Panc1 (cell line): ENCODE results near the gene C6orf118. TPM values are rescaled to one million over a fixed set of nuclear protein-coding genes. Genes with fewer than 3 reads are reported as not detected.

ENCODE experiments used
- ATAC-seq: fragments of 200-7000 bp; cut with Tn5 transposase; 2 replicates; pipeline ENCODE4 v1.9.1; 2020; ENCODE audit warnings: mild to moderate bottlenecking, moderate library complexity
- Bru-seq: library from RNA; stranded (reverse); fragments of 400-500 nt; gene quantifications from one replicate; lab custom pipeline; 2021; lab: Mats Ljungman, UMichigan
- BruChase-seq, 2 experiments: library from RNA; stranded (reverse); fragments of 400-500 nt; gene quantifications; one replicate each; lab custom pipeline; 2021; lab: Mats Ljungman, UMichigan
- BruUV-seq: library from RNA; stranded (reverse); fragments of 400-500 nt; replicated peaks from 2 replicates; lab custom pipeline; 2021; lab: Mats Ljungman, UMichigan
- CTCF ChIA-PET: fragments of 300-600 bp; sonication (Branson Sonifier 250); formaldehyde crosslinking; loops from one replicate; lab custom pipeline; 2022; ENCODE audit warnings: antibody characterized with exemption; lab: Charles Lee
- POLR2A ChIA-PET: fragments of 300-600 bp; sonication (Branson Sonifier 250); formaldehyde crosslinking; loops from one replicate; lab custom pipeline; 2022; ENCODE audit warnings: antibody characterized with exemption; lab: Charles Lee
- DNase-seq: peaks from one replicate; pipeline ENCODE4 v3.0.0-alpha.2; 2010; ENCODE audit warnings: low read depth, low spot score
- H3K27ac ChIP-seq: 2 replicates; pipeline ENCODE4 v1.5.1; 2011; ENCODE audit warnings: mild to moderate bottlenecking, low read length, inconsistent platforms
- H3K27me3 ChIP-seq: fragments of 200-500 bp; sonication (Bioruptor generic); 2 replicates; pipeline ENCODE4 v1.6.0; 2014; ENCODE audit warnings: low read length, inconsistent platforms; ENCODE audit not compliant: control insufficient read depth, insufficient read depth
- H3K36me3 ChIP-seq: fragments of 200-500 bp; sonication (Bioruptor generic); 2 replicates; pipeline ENCODE4 v1.5.1; 2014; ENCODE audit warnings: inconsistent platforms, mild to moderate bottlenecking, low read length, moderate library complexity; ENCODE audit not compliant: control insufficient read depth, insufficient read depth
- H3K4me1 ChIP-seq: 2 replicates; pipeline ENCODE4 v1.5.1; 2011; ENCODE audit warnings: inconsistent platforms, mild to moderate bottlenecking, low read length, moderate library complexity; ENCODE audit not compliant: control insufficient read depth, insufficient read depth
- H3K4me3 ChIP-seq, 2 experiments: 2 replicates each; pipeline ENCODE4 v1.5.1; 2011 to 2012; ENCODE audit warnings: low read depth in 2 of 2, low read length in 2 of 2, mild to moderate bottlenecking in 2 of 2, inconsistent platforms in 1 of 2, moderate library complexity in 1 of 2
- H3K9me3 ChIP-seq: fragments of 200-500 bp; sonication (Bioruptor generic); 2 replicates; pipeline ENCODE4 v1.5.1; 2014; ENCODE audit warnings: low read depth, mild to moderate bottlenecking, inconsistent platforms, low read length, moderate library complexity; ENCODE audit not compliant: control insufficient read depth, insufficient read depth
- POLR2AphosphoS5 ChIP-seq: IDR thresholded peaks from 2 replicates; pipeline ENCODE4 v1.6.1; 2012; ENCODE audit warnings: mild to moderate bottlenecking, low read depth, low read length, moderate library complexity
- SIN3A ChIP-seq: IDR thresholded peaks from 2 replicates; pipeline ENCODE4 v1.6.1; 2012; ENCODE audit warnings: low read depth, mild to moderate bottlenecking, low read length, moderate library complexity, borderline replicate concordance; ENCODE audit not compliant: insufficient read depth
- TCF7L2 ChIP-seq: IDR thresholded peaks from 2 replicates; pipeline ENCODE4 v1.6.1; 2011; ENCODE audit warnings: mild to moderate bottlenecking, low read depth, low read length, inconsistent platforms
- in situ Hi-C: cut with HindIII; loops from 2 replicates; pipeline ENCODE4 v1.10.0; 2016; ENCODE audit warnings: low sequenced_read_pairs, low pct_unique_long_range_greater_than_20kb
- intact Hi-C: fragments of 100-400 bp; cut with micrococcal nuclease; formaldehyde crosslinking; loops from one replicate; pipeline ENCODE4 v1.10.0; 2022; ENCODE audit not compliant: unreplicated experiment
- long read RNA-seq: library from polyadenylated mRNA; unstranded; transcript quantifications from one replicate; pipeline ENCODE4 v2.0.0, GENCODE V29; 2021; ENCODE audit not compliant: unreplicated experiment
- polyA plus RNA-seq: library from polyadenylated mRNA; unstranded; fragments of >200 nt; gene quantifications from one replicate; pipeline ENCODE4 v1.2.1, GENCODE V29; 2012; ENCODE audit warnings: missing spikeins; ENCODE audit not compliant: insufficient read length
- total RNA-seq: library from RNA; stranded (reverse); gene quantifications from one replicate; pipeline ENCODE4 v1.2.1, GENCODE V29; 2021; ENCODE audit not compliant: unreplicated experiment
- TF ChIP-seq, protein P1 (sequence below): fragments of 450-650 bp; IDR thresholded peaks from 2 replicates; pipeline ENCODE4 v1.5.1; 2017; ENCODE audit warnings: mild to moderate bottlenecking
- TF ChIP-seq, protein P2 (sequence below), 2 experiments: IDR thresholded peaks; 2 replicates each; pipeline ENCODE4 v1.6.1; 2011 to 2012; ENCODE audit warnings: low read depth in 2 of 2, control low read depth in 1 of 2, low read length in 1 of 2, mild to moderate bottlenecking in 1 of 2, moderate library complexity in 1 of 2; ENCODE audit not compliant: insufficient read depth in 1 of 2

The C6orf118 gene
- total RNA-seq (not detected), Bru-seq, nascent RNA (percentile 20 among the genes with signal in this experiment), BruChase-seq, experiment 1, labeled RNA remaining after a 2-hour chase (percentile 22 among the genes with signal in this experiment), BruChase-seq, experiment 2, labeled RNA remaining after a 6-hour chase (percentile 17 among the genes with signal in this experiment)
- not detected for polyA plus RNA-seq
- long read RNA-seq, partial matches to known transcripts: 0 of 1 reads
- long read RNA-seq, other reads (novel, unspliced or antisense): 0 of 1 reads

DNA sequence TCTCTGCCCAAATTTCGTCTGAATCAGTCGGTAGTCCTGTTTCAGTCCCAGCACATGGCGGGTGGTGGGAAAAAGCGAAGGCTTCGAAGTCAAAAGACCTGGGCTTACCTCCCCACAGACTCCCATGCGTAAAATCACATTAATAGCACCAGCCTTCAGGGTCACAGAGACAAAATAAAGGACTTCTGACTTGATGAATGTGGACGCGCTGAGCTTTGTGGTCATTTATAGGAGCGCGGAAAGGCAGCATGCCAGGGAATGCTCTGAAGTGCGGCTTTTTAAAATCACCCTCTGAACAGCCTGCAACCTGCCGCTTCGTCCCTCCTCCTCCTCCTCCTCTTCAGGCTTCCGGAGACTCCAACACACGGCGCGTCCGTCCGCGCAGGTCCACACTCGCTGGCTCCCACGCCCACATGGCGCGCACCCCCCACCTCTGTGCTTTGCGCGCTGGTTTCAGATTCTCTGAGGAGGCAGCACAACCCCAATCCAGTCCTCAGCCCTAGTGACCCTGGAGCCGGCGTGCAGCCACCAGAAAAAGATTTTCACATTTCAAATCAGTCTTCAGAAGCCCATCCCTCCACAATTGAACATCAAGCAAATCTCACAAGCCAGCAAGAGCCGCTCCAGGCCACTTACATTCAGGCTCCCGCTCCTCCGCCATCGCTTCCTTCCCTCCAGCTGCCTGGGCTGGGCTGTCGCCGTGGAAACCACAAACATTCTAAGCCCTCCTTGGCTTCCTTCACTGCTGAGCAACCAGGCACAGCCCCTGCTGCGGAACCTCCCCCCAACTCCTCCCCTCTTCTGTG lies at the start of gene C6orf118:
Gene C6orf118, minus strand, starts transcription at position 680 of the 806 bp plus-strand sequence. Its CDS starts 19 bp downstream, at position 661.
- in situ Hi-C loops (no loop called here), intact Hi-C loops (no loop called here)
- POLR2A ChIA-PET: interaction anchor here (0.7 kb wide), 1 partner anchor 27 kb away, joined by 3 read pairs; no protein-coding TSS in a partner anchor
- ATAC-seq (peak; percentile 91), DNase-seq (no peak)
- no peaks in the 10 kb centered on the region for H3K9me3 ChIP-seq
- BruUV-seq: no TSS peak
- CTCF ChIA-PET: no interaction called here
- H3K4me1 ChIP-seq: no peaks in the 10 kb centered on the region
- TF ChIP-seq, protein P1, sequence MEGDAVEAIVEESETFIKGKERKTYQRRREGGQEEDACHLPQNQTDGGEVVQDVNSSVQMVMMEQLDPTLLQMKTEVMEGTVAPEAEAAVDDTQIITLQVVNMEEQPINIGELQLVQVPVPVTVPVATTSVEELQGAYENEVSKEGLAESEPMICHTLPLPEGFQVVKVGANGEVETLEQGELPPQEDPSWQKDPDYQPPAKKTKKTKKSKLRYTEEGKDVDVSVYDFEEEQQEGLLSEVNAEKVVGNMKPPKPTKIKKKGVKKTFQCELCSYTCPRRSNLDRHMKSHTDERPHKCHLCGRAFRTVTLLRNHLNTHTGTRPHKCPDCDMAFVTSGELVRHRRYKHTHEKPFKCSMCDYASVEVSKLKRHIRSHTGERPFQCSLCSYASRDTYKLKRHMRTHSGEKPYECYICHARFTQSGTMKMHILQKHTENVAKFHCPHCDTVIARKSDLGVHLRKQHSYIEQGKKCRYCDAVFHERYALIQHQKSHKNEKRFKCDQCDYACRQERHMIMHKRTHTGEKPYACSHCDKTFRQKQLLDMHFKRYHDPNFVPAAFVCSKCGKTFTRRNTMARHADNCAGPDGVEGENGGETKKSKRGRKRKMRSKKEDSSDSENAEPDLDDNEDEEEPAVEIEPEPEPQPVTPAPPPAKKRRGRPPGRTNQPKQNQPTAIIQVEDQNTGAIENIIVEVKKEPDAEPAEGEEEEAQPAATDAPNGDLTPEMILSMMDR: no peak
- TF ChIP-seq, protein P2, sequence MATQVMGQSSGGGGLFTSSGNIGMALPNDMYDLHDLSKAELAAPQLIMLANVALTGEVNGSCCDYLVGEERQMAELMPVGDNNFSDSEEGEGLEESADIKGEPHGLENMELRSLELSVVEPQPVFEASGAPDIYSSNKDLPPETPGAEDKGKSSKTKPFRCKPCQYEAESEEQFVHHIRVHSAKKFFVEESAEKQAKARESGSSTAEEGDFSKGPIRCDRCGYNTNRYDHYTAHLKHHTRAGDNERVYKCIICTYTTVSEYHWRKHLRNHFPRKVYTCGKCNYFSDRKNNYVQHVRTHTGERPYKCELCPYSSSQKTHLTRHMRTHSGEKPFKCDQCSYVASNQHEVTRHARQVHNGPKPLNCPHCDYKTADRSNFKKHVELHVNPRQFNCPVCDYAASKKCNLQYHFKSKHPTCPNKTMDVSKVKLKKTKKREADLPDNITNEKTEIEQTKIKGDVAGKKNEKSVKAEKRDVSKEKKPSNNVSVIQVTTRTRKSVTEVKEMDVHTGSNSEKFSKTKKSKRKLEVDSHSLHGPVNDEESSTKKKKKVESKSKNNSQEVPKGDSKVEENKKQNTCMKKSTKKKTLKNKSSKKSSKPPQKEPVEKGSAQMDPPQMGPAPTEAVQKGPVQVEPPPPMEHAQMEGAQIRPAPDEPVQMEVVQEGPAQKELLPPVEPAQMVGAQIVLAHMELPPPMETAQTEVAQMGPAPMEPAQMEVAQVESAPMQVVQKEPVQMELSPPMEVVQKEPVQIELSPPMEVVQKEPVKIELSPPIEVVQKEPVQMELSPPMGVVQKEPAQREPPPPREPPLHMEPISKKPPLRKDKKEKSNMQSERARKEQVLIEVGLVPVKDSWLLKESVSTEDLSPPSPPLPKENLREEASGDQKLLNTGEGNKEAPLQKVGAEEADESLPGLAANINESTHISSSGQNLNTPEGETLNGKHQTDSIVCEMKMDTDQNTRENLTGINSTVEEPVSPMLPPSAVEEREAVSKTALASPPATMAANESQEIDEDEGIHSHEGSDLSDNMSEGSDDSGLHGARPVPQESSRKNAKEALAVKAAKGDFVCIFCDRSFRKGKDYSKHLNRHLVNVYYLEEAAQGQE (IDR thresholded peaks at IDR 0.05; ENCODE audit: insufficient read depth in 1 of 2, low read depth in 2 of 2, low read length in 1 of 2): no peak
- no peak for TF ChIP-seq TCF7L2
- no peak for TF ChIP-seq SIN3A
- no peak for TF ChIP-seq POLR2AphosphoS5
- peak within 1 kb of the TSS; percentile 35 to 45 for H3K4me3 ChIP-seq
- no peak within 1 kb of the TSS for H3K27ac ChIP-seq
- no peaks in the 10 kb centered on the region for H3K36me3 ChIP-seq
- no peaks in the 10 kb centered on the region for H3K27me3 ChIP-seq

DNA sequence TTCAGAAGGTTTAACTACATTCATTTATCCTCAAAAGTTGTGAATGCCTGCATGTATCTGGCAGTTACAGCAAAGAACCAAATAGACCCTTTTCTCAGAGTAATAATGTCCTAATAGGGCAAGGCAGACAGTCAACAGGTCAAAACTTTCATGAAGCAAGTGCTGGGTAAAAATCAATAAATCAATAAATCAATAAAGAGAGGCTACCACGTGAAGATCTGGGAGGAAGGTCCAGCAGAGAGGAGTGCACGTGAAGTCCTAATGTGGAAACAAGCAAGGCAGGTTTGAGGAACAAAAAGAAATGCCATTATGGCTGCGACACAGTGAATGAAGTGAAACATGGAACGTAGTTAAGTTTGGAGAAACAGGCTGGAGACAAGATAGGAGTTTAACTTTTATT lies 36.3 kb upstream of the C6orf118 start:
- ChIA-PET CTCF (no interaction called here), POLR2A (no interaction called here)
- H3K36me3 ChIP-seq: no peaks in the 10 kb centered on the region; the same call in 1 of the 2 replicates
- no peaks in the 10 kb centered on the region for H3K4me1 ChIP-seq
- no peaks in the 10 kb centered on the region for H3K27me3 ChIP-seq
- DNase-seq (no peak), ATAC-seq (no peak)
- in situ Hi-C loops (no loop called here), intact Hi-C loops (no loop called here)
- H3K4me3 ChIP-seq: no peak overlapping the region
- no peaks in the 10 kb centered on the region for H3K9me3 ChIP-seq
- TF ChIP-seq TCF7L2 (no peak), POLR2AphosphoS5 (no peak), SIN3A (no peak)
- TF ChIP-seq, protein P2 (IDR thresholded peaks at IDR 0.05; ENCODE audit: insufficient read depth in 1 of 2, low read depth in 2 of 2, low read length in 1 of 2): no peak
- TF ChIP-seq, protein P1: no peak
- no TSS peak for BruUV-seq
- no peak overlapping the region for H3K27ac ChIP-seq
